HG03460 (cell line): Measurements from ENCODE around the gene SLIT1.
"Not testable (repeated sequence)": the region's sequence is repeated elsewhere in the genome, so short reads cannot be mapped to it uniquely, and the experiment has no call there.

ENCODE experiments used
- ATAC-seq: cut with Tn5 transposase; IDR thresholded peaks from one replicate; pipeline ENCODE4 v1.9.1; 2021; ENCODE audit not compliant: unreplicated experiment

Gene SLIT1

DNA sequence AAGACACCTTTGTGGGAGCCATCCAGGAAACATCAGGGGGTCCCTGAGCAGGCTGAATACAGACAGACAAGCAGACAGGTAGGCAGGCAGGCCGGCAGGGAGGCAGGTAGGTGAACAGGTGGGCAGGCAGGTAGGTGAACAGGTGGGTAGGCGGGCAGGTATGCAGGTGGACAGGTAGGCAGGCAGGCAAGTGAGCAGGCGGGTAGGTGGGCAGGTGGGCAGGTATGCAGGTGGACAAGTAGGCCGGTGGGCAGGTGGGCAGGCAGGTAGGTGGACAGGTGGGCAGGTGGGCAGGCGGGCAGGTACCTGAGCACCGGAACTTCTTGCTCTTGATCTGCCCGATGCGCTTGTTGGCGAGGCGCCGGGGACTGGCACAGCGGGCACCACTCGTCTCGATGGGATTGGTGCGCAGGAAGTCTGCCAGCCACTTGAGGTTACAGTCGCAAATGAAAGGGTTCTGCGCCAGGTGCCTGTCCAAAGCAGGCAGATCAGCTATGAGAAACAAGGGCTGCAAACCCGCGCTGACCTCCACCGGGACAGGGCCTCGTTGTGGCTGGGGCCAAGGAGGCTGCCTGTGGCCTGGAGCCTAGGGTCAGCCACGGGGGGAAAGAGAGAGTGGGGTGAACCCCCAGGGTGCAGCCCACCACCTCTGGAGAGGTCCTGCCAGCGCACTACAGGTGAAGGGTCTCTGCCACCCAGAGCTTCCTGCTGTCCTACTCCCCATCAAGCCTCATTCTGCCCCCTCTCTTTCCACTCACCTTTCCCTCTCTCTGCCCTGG, 136.9 kb downstream of the SLIT1 start:
- ATAC-seq: no peak

- ATAC-seq: no peak
Observed at GRCh38 chr10:97047788-97048187, 138.0 kb downstream of the SLIT1 start.

- ATAC-seq: no peak
Observed at GRCh38 chr10:97047083-97047736, 138.5 kb downstream of the SLIT1 start.

DNA sequence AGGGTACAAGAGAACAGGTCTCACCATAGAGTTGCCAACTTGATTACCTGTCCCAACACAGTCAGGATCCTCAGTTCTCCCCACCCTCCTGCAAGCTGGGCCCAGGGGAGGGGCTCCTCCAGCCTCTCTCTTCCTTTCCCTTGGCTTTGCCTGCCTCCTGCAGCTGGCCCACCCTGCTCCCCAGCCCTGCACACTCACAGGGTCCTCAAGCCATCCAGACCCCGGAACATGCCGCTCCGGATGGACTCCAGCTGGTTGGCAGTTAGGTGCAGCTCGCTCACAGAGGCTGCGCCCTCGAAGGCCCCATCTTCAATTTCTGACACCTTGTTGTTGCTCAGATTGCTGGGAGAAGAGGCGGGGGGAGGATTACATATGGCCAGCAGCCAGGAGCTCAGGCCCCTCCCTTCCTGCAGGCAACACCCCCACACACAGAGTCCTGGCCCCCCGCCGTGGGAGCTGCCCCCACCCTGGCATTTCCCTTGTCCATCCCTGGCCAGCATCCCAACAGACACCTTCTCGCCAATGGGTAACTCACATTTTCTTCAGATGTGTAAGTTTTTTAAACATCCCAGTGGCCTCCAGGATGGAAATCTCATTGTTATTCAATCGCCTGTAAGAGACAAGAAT, 139.2 kb downstream of the SLIT1 start:
- ATAC-seq: no peak

DNA sequence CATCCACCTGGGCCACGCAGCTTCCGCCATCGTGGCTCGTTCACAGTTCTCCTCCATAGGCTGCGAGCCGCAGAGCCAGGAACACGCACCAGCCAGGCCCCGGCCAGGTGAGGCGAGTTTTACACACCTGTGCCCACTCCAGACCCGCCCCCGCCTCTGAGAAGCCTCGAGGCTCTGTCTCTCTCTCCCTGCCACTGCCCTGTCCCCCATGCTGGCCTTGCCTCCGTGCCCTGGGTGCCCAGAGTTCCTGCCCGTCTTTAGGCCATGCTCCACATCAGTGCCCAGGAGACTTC, 142.2 kb downstream of the SLIT1 start:
- no peak for ATAC-seq

DNA sequence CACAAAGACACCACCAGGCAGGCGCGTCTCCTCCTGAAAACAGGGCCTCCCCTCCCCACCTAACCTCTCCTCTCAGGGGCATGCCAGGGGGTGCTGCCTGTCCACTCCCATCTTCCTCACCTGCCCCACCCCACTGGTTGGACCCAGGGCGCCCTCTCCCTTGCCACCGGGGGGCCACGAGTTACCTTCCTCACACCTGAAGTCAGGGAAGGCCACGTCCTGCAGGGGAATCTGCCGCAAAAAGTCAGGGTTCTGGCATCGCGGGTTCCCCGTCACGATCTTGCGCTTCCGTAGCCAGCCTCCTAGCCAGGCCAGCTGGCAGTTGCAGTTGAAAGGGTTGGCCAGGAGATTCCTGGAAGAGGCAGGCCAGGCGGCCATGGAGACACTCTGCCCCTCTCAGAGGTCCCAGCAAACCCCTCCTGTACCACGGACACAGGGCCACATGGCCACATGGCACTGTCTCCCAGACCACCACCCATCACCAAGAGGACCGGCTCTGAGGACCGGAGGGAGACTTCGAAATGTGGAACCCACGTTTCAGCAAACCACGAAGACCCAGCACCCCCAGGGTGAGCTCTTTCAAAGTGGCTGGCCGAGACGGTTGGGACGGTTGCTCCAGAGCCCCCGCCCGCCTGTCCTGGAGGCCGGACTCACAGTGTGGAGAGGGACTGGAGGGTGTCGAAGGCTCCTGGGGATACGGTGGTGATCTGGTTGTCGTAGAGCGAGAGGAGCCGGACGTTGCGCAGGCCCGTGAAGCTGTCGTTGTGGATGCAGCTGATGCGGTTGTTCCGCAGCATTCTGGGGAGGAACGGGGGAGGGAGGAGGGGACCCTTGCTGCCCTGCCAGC, 142.8 kb downstream of the SLIT1 start:
- no peak for ATAC-seq

DNA sequence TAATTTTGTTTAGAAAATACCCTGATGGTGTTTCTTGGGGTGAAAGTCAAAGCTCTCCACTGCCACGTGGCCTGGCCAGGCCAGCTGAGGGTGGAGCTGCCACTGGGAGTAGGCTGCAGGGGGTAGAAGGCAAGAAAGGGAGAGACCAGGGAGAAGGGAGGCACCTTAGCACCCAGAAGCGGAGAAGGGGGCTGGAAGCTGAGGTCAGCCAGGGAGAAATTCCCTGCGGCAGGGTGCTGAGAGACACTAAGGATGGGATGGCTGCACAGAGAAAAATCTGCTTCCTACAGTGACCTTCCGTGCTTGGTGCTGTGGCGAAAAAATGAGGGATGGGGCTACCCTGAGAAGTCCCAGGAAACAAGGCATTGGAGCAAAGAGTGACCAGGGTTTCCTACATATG, 143.7 kb downstream of the SLIT1 start:
- ATAC-seq: no peak

DNA sequence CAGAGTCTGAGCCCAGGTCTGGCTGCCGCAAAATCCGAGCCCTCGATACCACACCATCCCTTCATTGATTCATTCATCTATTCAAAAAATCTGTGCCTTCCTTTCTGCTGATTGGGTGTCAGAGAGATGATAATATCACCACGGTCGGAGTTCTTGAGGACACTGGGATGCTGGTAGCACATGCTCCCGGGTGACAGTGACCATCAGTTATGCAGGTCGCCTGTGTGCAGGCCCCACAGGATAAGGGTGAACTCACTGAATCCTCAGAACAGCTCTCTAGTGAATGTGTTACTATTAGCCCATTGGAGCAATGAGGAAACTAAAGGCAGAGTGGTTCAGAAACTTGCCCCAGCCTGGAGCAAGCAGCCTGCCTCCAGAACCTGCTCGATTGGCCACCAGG, 145.1 kb downstream of the SLIT1 start:
- ATAC-seq: no peak

DNA sequence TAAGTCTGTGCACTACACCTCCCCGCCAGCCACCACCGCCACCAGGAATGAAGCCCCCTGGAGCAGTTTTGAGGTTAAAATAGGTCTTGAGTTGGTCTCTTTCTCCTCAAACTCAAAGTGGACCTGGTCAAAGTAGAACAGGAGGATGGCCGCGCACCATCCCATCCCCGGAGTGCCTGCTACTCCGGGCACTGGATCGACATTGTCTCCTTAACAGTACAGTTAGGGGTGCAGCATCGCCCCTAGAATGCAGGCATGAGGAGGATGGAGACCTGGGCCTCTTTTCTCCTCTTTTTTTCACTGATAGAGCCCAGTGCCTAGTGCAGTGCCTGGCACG, 145.5 kb downstream of the SLIT1 start:
- ATAC-seq: no peak

- ATAC-seq: no peak
Observed at GRCh38 chr10:97039538-97040247, 146.1 kb downstream of the SLIT1 start.

DNA sequence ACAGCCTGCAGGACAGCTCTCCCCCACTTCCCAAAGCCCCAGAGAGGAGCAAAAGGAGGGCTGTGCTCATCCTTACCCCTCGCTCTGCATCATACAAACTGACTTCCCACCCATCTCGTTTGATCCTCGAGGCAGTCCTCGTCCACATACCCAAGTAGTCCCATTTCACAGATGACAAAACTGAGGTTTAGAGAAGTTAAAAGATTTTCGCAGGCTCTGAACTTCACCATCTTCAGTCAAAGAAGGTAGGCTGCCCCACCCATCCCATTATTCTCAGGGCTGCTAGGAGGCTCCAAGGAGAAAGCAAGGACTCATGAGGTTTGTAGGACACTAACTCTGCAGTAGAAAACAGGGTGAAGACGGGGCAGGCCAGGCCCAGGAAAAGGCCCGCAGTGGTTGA, 147.1 kb downstream of the SLIT1 start:
- no peak for ATAC-seq

DNA sequence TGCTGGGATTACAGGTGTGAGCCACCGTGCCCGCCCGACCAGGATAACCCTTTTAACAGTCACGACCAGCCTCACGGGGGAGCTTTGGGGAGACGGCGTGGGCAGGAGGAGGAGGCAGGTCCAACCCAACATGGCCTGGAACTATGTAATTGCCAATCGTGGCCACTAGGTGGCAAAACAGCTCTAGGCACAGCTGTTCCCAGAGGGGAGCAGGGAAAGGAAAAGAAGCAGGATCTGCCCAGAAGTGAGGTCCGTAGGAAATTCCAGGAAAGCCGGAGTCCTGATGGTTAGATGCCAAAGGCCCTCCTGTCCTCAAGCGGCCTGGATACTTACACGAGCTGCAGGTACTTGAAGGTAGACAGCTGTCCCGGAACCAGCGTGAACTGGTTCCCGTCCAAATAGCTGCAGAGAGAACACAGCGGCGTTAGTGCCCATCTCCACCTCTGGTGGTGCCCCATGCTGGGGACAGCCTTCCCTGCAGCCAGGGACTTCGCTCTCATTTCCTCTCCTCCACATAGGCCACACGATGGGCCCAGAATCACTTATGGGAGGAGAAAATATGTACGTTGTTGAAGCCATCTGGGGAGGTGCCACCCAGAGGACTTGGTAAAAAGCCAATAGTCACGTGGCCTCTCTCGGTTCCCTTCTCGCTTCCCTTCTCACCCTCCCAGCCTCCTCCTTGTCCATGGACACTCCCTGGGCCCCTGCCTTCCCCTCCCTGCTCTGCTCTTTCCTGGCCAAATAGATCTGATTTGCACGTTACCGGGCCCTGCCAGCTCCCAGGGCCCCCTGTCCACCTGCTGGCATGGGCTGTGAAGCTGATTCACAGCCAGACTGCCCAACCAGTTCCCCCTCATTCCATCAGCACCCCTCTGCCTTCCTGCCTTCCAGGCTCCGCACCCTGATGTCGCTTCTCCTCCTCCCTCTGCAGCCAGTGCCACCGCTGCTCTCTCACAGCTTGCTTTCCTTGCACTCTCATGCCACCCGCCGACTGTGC, 148.1 kb downstream of the SLIT1 start:
- ATAC-seq: peak; percentile 59

DNA sequence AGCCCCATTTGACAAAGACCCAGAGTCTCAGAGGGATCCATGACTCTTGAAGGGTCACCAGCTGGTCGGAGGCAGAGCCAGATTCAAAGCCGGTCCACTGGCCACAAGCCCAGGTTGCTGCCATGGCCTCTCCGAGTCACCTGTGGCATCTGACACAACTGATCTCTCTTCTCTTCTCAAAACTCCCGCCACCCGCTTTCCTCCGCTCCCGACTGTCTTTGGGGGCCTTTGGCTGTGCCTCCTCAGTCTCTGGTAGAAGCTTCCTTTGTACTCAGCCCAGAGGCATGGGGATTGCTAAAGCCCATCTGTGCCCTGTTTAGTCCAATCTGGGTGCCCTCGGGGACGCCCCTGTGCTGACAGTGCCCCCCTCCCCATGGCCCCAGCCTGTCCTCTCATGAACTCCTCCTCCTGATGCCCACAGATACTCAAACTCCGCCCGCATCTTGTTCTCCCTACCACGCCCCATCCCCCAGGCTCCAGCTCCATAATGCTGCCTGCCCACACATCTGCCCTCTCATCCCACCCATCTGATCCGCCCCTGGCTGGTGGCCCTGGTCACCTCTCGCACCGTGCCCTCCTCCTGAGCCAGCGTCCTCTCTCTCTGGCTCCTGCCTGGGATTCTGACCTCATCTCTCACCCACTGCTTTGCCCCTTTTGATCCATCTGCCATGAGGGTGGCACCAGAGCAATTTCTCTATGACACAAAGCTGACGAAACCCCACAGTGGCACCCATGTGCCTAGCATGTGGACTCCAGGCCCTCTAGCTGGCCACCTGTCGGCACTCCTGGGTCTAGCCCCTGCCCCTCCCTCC, 150.6 kb downstream of the SLIT1 start:
- ATAC-seq: no peak

GRCh38 chr10:97034301-97034700, 151.5 kb downstream of the SLIT1 start:
- no peak for ATAC-seq

- not testable (repeated sequence) for ATAC-seq
Observed at GRCh38 chr10:97033841-97034240, 151.9 kb downstream of the SLIT1 start.

DNA sequence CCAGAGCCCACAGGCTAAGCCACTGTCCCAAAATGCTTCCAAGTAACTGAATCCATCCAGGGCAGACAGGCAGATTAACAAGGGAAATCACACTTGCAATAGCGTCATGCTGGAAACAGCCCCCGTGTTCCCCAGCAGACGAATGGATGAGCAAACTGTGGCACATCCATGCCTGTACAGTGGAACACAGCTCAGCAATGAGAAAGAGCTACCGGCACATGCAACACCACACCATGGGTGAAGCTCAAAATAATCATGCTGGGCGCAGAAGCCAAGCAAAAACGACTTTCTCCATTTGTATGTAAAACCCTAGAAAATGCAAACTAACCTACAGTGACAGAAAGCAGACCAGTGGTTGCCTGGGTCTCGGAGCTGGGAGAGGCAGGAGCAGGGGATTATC, 153.1 kb downstream of the SLIT1 start:
- ATAC-seq: no peak

DNA sequence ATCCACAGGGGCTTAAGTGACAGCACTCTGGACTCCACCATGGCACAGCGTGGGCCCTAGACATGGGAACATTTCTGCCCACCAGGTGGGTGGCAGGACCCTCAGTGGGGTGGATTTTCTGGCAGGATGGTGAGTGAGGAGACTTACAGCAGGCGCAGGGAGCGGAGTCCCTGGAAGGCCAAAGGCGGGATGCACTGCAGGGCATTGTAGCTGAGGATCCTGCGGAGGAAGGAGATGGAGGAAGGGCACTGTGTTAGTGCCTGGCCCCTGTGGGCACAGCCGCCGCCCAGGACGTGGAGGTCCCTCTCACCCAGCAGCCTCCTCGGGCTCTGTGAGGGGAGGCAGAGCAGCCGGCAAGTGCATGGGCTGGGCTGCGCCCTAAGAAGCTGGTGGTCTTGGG, 154.3 kb downstream of the SLIT1 start:
- ATAC-seq: no peak

DNA sequence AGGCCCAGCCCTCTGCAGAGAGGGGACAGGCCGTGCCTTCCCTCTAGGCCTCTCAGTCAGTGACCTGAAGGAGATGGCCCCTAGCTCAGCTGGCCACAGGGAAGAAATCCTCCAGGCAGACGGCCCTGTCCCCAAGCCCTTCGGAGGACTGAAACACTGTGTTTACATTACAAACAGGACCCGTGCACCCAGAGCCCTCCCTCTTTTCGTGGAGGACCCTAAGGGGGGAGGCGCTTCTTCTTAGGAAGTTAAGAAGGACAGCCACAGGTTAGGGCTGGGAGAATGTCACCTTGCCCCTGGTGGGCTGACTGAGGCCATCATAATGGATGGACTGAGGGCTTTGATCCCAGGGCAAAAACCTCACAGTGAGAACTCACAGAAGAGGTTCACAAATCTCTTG, 154.9 kb downstream of the SLIT1 start:
- ATAC-seq: no peak

DNA sequence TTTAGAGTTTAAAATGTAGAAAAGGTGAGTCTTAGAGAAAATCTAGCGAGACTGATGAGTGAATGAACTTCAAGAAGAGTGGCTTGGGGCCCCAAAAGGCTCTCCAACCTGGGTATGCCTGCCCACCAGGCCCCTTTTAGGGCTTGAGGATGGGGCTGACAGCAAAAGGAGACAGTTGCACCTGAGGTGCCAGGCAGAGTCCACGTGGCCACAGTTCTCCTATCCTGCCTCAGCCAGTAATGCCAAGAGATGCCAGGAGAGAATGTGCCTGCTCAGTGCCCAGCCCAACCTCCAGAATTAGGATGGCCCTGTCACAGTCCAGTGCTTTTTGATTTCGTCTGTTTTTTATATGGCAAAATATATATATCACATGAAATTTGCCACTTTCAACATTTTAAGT, 156.5 kb downstream of the SLIT1 start:
- ATAC-seq: no peak
